ENCODE data around the gene TCF15. TPM values are rescaled to one million over a fixed set of nuclear protein-coding genes. Genes with fewer than 3 reads are reported as not detected.

The TCF15 gene
- total and polyA plus RNA-seq, 2 experiments from 2014 or later, result not detected

GRCh38 chr20:572727-573126, 37.4 kb downstream of the TCF15 start:
- TF ChIP-seq, protein P1, sequence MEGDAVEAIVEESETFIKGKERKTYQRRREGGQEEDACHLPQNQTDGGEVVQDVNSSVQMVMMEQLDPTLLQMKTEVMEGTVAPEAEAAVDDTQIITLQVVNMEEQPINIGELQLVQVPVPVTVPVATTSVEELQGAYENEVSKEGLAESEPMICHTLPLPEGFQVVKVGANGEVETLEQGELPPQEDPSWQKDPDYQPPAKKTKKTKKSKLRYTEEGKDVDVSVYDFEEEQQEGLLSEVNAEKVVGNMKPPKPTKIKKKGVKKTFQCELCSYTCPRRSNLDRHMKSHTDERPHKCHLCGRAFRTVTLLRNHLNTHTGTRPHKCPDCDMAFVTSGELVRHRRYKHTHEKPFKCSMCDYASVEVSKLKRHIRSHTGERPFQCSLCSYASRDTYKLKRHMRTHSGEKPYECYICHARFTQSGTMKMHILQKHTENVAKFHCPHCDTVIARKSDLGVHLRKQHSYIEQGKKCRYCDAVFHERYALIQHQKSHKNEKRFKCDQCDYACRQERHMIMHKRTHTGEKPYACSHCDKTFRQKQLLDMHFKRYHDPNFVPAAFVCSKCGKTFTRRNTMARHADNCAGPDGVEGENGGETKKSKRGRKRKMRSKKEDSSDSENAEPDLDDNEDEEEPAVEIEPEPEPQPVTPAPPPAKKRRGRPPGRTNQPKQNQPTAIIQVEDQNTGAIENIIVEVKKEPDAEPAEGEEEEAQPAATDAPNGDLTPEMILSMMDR (IDR thresholded peaks at IDR 0.05; ENCODE audit: poor library complexity), result no peak
- TF ChIP-seq EZH2phosphoT487 (IDR thresholded peaks at IDR 0.05; ENCODE audit: low read depth, severe bottlenecking, unreplicated experiment), result no peak
- no peak for TF ChIP-seq EZH2 (IDR thresholded peaks at IDR 0.05; ENCODE audit: borderline replicate concordance)
- Histone ChIP-seq H3K27ac (no peak overlapping the region), H3K36me3 (replicated peaks; ENCODE audit: insufficient read depth, low read depth) (no peaks in the 10 kb centered on the region), H3K9me3 (ENCODE audit: low read depth) (no peaks in the 10 kb centered on the region), H3K4me2 (no peak overlapping the region), H3K79me2 (no peaks in the 10 kb centered on the region), H3K4me3 (no peak overlapping the region), H3K27me3 (peaks cover 19% of the 10 kb centered on the region), H4K20me1 (ENCODE audit: insufficient read depth, poor library complexity, severe bottlenecking) (no peaks in the 10 kb centered on the region), H2AFZ (no peak overlapping the region), H3K9me2 (replicated peaks; ENCODE audit: insufficient read depth) (no peaks in the 10 kb centered on the region), H3K4me1 (ENCODE audit: insufficient read depth) (peaks cover 8% of the 10 kb centered on the region)
- WGBS (ENCODE audit: low lambda C conversion rate, missing lambda C conversion rate), result 74% methylated on average over 7 of the region's 7 CpGs
- DNase-seq (ENCODE audit: low spot score), result no peak

DNA sequence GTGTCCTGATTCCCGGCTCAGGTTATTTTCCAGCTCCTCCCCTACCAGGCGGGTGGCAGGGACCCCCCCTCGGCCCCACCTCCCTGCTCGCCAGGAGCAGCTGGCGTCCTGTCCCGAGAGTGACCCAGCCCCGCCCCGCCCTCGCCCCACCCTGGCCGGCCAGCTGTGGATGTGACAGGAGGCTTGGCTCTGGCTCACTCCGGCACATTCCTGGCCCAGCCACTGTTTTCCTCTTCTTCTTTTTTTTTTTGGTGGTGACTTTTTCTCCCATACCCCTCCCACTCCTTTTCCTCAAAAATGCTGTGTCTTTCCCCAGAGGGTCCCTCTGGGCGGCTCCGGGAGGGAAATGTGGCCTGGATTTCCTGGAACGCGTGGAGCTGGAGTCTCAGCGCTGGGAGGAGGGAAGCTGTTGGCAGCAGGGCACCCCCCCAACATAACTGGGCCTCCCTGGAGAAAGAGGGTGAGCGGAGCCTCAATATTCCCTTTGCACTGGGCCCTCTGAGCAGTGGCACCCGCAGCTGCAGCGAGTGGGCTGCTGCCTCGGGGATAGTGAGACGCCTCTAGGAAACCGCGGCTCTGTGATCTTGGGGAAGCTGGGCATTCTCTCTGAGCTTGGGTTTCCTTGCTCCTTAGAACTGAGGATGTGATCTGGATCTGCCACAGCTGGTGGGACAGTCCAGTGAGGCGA, 38.2 kb downstream of the TCF15 start:
- peak; percentile 53 for DNase-seq (ENCODE audit: low spot score)
- H3K4me1 ChIP-seq (ENCODE audit: insufficient read depth), result peaks cover 8% of the 10 kb centered on the region
- H3K36me3 ChIP-seq (replicated peaks; ENCODE audit: insufficient read depth, low read depth), result no peaks in the 10 kb centered on the region
- no peaks in the 10 kb centered on the region for H4K20me1 ChIP-seq (ENCODE audit: insufficient read depth, poor library complexity, severe bottlenecking)
- H3K4me3 ChIP-seq, result no peak overlapping the region
- H3K4me2 ChIP-seq, result peak overlapping the region; percentile 66
- no peak overlapping the region for H3K27ac ChIP-seq
- peaks cover 19% of the 10 kb centered on the region for H3K27me3 ChIP-seq
- TF ChIP-seq, protein P1 (IDR thresholded peaks at IDR 0.05; ENCODE audit: poor library complexity), result no peak
- TF ChIP-seq EZH2phosphoT487 (IDR thresholded peaks at IDR 0.05; ENCODE audit: low read depth, severe bottlenecking, unreplicated experiment), result no peak
- no peak for TF ChIP-seq EZH2 (IDR thresholded peaks at IDR 0.05; ENCODE audit: borderline replicate concordance)
- no peaks in the 10 kb centered on the region for H3K79me2 ChIP-seq
- no peaks in the 10 kb centered on the region for H3K9me2 ChIP-seq (replicated peaks; ENCODE audit: insufficient read depth)
- no peak overlapping the region for H2AFZ ChIP-seq
- 27% methylated on average over 22 of the region's 24 CpGs for WGBS (ENCODE audit: low lambda C conversion rate, missing lambda C conversion rate)
- no peaks in the 10 kb centered on the region for H3K9me3 ChIP-seq (ENCODE audit: low read depth)

DNA sequence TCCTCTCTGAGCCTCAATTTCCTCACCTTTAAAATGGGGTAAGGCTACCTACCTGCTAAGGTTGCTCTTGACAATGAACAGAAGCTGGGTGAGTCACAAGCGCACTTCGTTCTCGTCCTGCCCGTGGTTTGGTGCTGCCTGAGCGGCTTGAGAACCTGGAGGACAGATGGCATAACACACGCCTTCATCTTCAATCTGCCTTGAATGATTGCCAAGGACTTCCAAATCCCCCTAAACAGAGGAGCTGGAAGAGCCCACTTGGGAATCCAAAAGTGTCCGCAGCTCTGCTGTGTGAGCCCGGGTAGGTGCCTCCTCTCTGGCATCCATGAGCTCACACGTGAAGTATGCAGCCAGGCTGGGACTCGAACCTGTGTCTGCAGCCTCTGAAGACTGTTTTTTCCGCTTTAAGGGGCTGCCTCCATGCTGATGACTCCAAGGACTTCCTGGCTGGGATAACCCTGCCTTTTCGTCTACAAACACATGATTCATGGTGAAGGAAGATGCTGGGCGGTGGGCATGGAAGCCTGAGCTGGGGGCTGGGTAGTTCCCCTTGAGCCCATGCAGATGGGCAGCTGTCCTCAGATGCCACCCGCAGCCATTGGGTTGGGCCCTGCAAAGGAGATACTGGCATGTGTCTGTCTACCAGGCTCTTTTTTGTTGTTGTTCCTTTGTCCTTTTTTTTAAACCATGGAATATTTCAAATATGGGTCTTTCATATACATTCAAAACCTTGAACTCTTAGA, 41.3 kb downstream of the TCF15 start:
- H2AFZ ChIP-seq, result no peak overlapping the region
- peaks cover 8% of the 10 kb centered on the region for H3K4me1 ChIP-seq (ENCODE audit: insufficient read depth)
- DNase-seq (ENCODE audit: low spot score), result no peak
- H3K9me2 ChIP-seq (replicated peaks; ENCODE audit: insufficient read depth), result no peaks in the 10 kb centered on the region
- no peak overlapping the region for H3K27ac ChIP-seq
- no peaks in the 10 kb centered on the region for H3K9me3 ChIP-seq (ENCODE audit: low read depth)
- no peaks in the 10 kb centered on the region for H3K79me2 ChIP-seq
- H3K4me3 ChIP-seq, result no peak overlapping the region
- H3K4me2 ChIP-seq, result no peak overlapping the region
- H3K36me3 ChIP-seq (replicated peaks; ENCODE audit: insufficient read depth, low read depth), result no peaks in the 10 kb centered on the region
- TF ChIP-seq, protein P1 (IDR thresholded peaks at IDR 0.05; ENCODE audit: poor library complexity), result no peak
- peaks cover 18% of the 10 kb centered on the region for H3K27me3 ChIP-seq
- H4K20me1 ChIP-seq (ENCODE audit: insufficient read depth, poor library complexity, severe bottlenecking), result no peaks in the 10 kb centered on the region
- 78% methylated on average over 14 of the region's 14 CpGs for WGBS (ENCODE audit: low lambda C conversion rate, missing lambda C conversion rate)

All from hepatocyte (in vitro differentiated cells).